Astrocyte (in vitro differentiated cells and primary cell): Measurements from ENCODE around the gene RTP3.

Source experiments
- EZH2 ChIP-seq: IDR thresholded peaks from 2 replicates; pipeline ENCODE4 v1.6.1; 2012; ENCODE audit warnings: mild to moderate bottlenecking, low read length, inconsistent platforms; ENCODE audit not compliant: insufficient read depth
- TF ChIP-seq, protein P1 (sequence below): IDR thresholded peaks from 2 replicates; pipeline ENCODE4 v1.5.1; 2011; ENCODE audit warnings: low read depth, mild to moderate bottlenecking, inconsistent platforms, low read length, moderate library complexity; ENCODE audit not compliant: insufficient read depth

DNA sequence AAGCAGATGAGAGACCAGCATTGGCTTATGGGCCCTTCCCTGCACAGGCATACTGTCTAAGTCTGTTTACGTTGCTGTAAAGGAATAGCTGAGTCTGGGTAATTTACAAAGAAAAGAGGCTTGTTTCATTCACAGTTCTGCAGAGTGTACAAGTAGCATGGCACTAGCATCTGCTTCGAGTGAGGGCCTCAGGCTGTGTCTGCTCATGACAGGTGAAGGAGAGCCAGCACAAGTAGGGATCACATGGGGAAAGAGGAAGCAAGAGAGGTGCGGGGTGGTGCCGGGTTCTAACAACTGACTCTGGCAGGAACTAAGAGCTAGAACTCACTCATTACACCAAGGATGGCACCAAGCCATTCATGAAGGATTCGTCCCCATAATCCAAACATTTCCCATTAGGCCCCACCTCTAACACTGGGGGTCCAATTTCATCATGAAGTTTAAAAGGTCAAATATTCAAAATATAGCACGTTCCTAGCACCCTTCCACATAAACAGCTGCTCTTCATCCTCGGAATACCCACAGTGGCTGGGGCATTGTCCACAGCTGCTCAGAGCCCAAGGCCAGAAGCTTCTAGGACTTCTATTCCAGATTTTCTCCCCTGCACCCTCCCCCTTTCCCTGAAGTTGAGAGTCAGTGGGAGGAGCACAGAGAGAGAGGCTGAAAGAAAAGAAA is 5.6 kb downstream of the RTP3 start:
- TF ChIP-seq, protein P1, sequence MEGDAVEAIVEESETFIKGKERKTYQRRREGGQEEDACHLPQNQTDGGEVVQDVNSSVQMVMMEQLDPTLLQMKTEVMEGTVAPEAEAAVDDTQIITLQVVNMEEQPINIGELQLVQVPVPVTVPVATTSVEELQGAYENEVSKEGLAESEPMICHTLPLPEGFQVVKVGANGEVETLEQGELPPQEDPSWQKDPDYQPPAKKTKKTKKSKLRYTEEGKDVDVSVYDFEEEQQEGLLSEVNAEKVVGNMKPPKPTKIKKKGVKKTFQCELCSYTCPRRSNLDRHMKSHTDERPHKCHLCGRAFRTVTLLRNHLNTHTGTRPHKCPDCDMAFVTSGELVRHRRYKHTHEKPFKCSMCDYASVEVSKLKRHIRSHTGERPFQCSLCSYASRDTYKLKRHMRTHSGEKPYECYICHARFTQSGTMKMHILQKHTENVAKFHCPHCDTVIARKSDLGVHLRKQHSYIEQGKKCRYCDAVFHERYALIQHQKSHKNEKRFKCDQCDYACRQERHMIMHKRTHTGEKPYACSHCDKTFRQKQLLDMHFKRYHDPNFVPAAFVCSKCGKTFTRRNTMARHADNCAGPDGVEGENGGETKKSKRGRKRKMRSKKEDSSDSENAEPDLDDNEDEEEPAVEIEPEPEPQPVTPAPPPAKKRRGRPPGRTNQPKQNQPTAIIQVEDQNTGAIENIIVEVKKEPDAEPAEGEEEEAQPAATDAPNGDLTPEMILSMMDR = no peak
- no peak for TF ChIP-seq EZH2
